GM13977 (cell line): ENCODE results near the gene LRRC45.

Experiments used
- DNase-seq: peaks from one replicate; pipeline ENCODE4 v3.0.0; 2012; ENCODE audit warnings: low spot score
- CTCF ChIP-seq: IDR thresholded peaks from 2 replicates; pipeline ENCODE4 v1.5.1; 2012; ENCODE audit warnings: mild to moderate bottlenecking, control low read depth; ENCODE audit not compliant: insufficient read depth; ENCODE audit errors: extremely low read depth, missing control alignments
- in situ Hi-C: fragments of 300-500 bp; cut with MboI; formaldehyde crosslinking; loops from one replicate; pipeline ENCODE4 v1.12.0; 2022; ENCODE audit warnings: low sequenced_read_pairs, low pct_unique_long_range_greater_than_20kb, mixed read lengths, inconsistent platforms; ENCODE audit not compliant: unreplicated experiment

LRRC45 gene

GRCh38 chr17:82058230-82058854, 35.2 kb downstream of the LRRC45 start:
- DNase-seq, result no peak
- TF ChIP-seq CTCF, result no peak
- in situ Hi-C loops, result no loop called here

GRCh38 chr17:82058855-82059249, 35.7 kb downstream of the LRRC45 start:
- no peak for DNase-seq
- in situ Hi-C loops, result no loop called here
- no peak for TF ChIP-seq CTCF

- TF ChIP-seq CTCF, result no peak
- in situ Hi-C loops, result no loop called here
- DNase-seq, result no peak
Observed at GRCh38 chr17:82059272-82060000, 36.3 kb downstream of the LRRC45 start.

- in situ Hi-C loops, result no loop called here
- DNase-seq, result no peak
Observed at GRCh38 chr17:82060001-82060380, 36.9 kb downstream of the LRRC45 start.

GRCh38 chr17:82060614-82061013, 37.5 kb downstream of the LRRC45 start:
- no peak for DNase-seq
- no peak for TF ChIP-seq CTCF
- in situ Hi-C loops, result no loop called here

More at GRCh38 chr17:82060001-82060380, 36.9 kb downstream of the LRRC45 start:
- no peak for TF ChIP-seq CTCF

GRCh38 chr17:82061047-82061925, 38.2 kb downstream of the LRRC45 start:
- in situ Hi-C loops, result no loop called here
- DNase-seq, result no peak
- TF ChIP-seq CTCF, result no peak
